GM12878 (cell line): ENCODE data around the gene BCCIP. TPM values are rescaled to one million over a fixed set of nuclear protein-coding genes. Genes with fewer than 3 reads are reported as not detected.
A peak's percentile ranks its signal among the peaks of the same experiment; 100 is the strongest.

Experiments used
- ATAC-seq: fragments of 200-7000 bp; cut with Tn5 transposase; 3 replicates; pipeline ENCODE4 v1.9.1; 2020; ENCODE audit warnings: mild to moderate bottlenecking, moderate library complexity
- BruUV-seq: library from RNA; stranded (reverse); fragments of 400-500 nt; replicated peaks from 2 replicates; lab custom pipeline; 2021; lab: Mats Ljungman, UMichigan
- CTCF ChIA-PET: fragments of 300-600 bp; sonication (Branson Sonifier 250); formaldehyde crosslinking; extraction: SDS; loops from one replicate; lab custom pipeline; 2021; ENCODE audit warnings: inconsistent platforms; lab: Yijun Ruan, JAX
- POLR2A ChIA-PET: fragments of 350-600 bp; formaldehyde crosslinking; extraction: SDS; loops from one replicate; lab custom pipeline; 2021; ENCODE audit warnings: inconsistent platforms; lab: Charles Lee
- RAD21 ChIA-PET: fragments of 300-600 bp; sonication (Branson Sonifier 250); formaldehyde crosslinking; loops from one replicate; lab custom pipeline; 2023; ENCODE audit warnings: antibody characterized with exemption; ENCODE audit not compliant: unreplicated experiment; lab: Charles Lee
- SMC1A ChIA-PET: fragments of 300-600 bp; sonication (Branson Sonifier 250); formaldehyde crosslinking; loops from one replicate; lab custom pipeline; 2023; ENCODE audit not compliant: unreplicated experiment, uncharacterized antibody; lab: Charles Lee
- DNase-seq: peaks from one replicate; pipeline ENCODE4 v3.0.0-alpha.2; 2011; ENCODE audit warnings: low read depth, low spot score
- FAIRE-seq: peaks from 3 replicates; lab custom pipeline; 2011; peaks lifted over from hg19 to GRCh38; lab: Jason Lieb, UNC
- H2AFZ ChIP-seq: 2 replicates; pipeline ENCODE4 v1.6.0; 2011; ENCODE audit warnings: low read depth, low read length, control low read depth; ENCODE audit not compliant: control insufficient read depth
- H3K27ac ChIP-seq: 2 replicates; pipeline ENCODE4 v1.5.1; 2011; ENCODE audit warnings: control low read depth; ENCODE audit not compliant: control insufficient read depth, insufficient read depth
- H3K27me3 ChIP-seq, 2 experiments: replicated peaks in 1 of 2; 2 replicates each; pipeline versions ENCODE4 v1.6.0 to v1.6.1; 2011; ENCODE audit warnings: low read length in 1 of 2; ENCODE audit not compliant: control insufficient read depth in 2 of 2, insufficient read depth in 2 of 2
- H3K36me3 ChIP-seq, 2 experiments: 2 replicates each; pipeline ENCODE4 v1.5.1; 2011; ENCODE audit warnings: low read length in 1 of 2; ENCODE audit not compliant: control insufficient read depth in 2 of 2, insufficient read depth in 2 of 2
- H3K4me1 ChIP-seq: 2 replicates; pipeline ENCODE4 v1.6.1; 2011; ENCODE audit warnings: mild to moderate bottlenecking, low read length, moderate library complexity, mixed read lengths; ENCODE audit not compliant: control insufficient read depth, insufficient read depth
- H3K4me2 ChIP-seq: 2 replicates; pipeline ENCODE4 v1.6.0; 2011; ENCODE audit warnings: control low read depth; ENCODE audit not compliant: control insufficient read depth, insufficient read depth
- H3K4me3 ChIP-seq: fragments of 200-600 bp; sonication (generic); 2 replicates; pipeline ENCODE4 v1.5.1; 2016
- H3K79me2 ChIP-seq: 2 replicates; pipeline ENCODE4 v1.6.0; 2011; ENCODE audit warnings: low read length; ENCODE audit not compliant: control insufficient read depth, insufficient read depth
- H3K9ac ChIP-seq: 2 replicates; pipeline ENCODE4 v1.8.0; 2011; ENCODE audit warnings: low read length, control low read depth, mixed read lengths; ENCODE audit not compliant: control insufficient read depth, insufficient read depth
- H3K9me3 ChIP-seq: replicated peaks from 3 replicates; pipeline ENCODE4 v1.5.1; 2011; ENCODE audit warnings: mild to moderate bottlenecking, low read length; ENCODE audit not compliant: control insufficient read depth, insufficient read depth
- H4K20me1 ChIP-seq: 2 replicates; pipeline ENCODE4 v1.6.0; 2011; ENCODE audit not compliant: control insufficient read depth, insufficient read depth
- BCL11A ChIP-seq: IDR thresholded peaks from 2 replicates; pipeline ENCODE4 v1.6.1; 2011; ENCODE audit warnings: low read depth, low read length
- BHLHE40 ChIP-seq, 2 experiments: fragments of 450-650 bp in 1 of 2; IDR thresholded peaks; 2 replicates each; pipeline ENCODE4 v1.6.1; 2011 to 2017; ENCODE audit warnings: low read depth in 2 of 2, borderline replicate concordance in 1 of 2, improper control_type of control experiment in 1 of 2, low read length in 1 of 2, mild to moderate bottlenecking in 1 of 2
- CBX5 ChIP-seq: sonication (generic); IDR thresholded peaks from 2 replicates; pipeline ENCODE4 v1.6.1; 2016; ENCODE audit warnings: low read depth, moderate library complexity, mild to moderate bottlenecking, inconsistent platforms
- CHD2 ChIP-seq: IDR thresholded peaks from 2 replicates; pipeline ENCODE4 v1.6.1; 2011; ENCODE audit warnings: low read depth, low read length, improper control_type of control experiment, borderline replicate concordance
- ELK1 ChIP-seq: IDR thresholded peaks from 2 replicates; pipeline ENCODE4 v1.6.1; 2012; ENCODE audit warnings: low read depth, low read length, improper control_type of control experiment
- EP300 ChIP-seq, 2 experiments: fragments of 150-350 bp in 1 of 2; IDR thresholded peaks; 2 replicates each; pipeline ENCODE4 v1.6.1; 2011 to 2012; ENCODE audit warnings: low read depth in 2 of 2, low read length in 2 of 2, borderline replicate concordance in 1 of 2, improper control_type of control experiment in 1 of 2, inconsistent platforms in 1 of 2; ENCODE audit not compliant: control insufficient read depth in 1 of 2
- LARP7 ChIP-seq: fragments of 450-650 bp; IDR thresholded peaks from 2 replicates; pipeline ENCODE4 v1.6.1; 2017; ENCODE audit warnings: mild to moderate bottlenecking
- MYB ChIP-seq: fragments of 150-350 bp; IDR thresholded peaks from 2 replicates; pipeline ENCODE4 v1.6.1; 2014; ENCODE audit warnings: mild to moderate bottlenecking, low read depth, low read length, borderline replicate concordance
- POLR2A ChIP-seq: IDR thresholded peaks from 2 replicates; pipeline ENCODE4 v1.6.1; 2011; ENCODE audit warnings: low read depth, mild to moderate bottlenecking, low read length
- RAD51 ChIP-seq: fragments of 450-650 bp; IDR thresholded peaks from 2 replicates; pipeline ENCODE4 v1.6.1; 2016; ENCODE audit warnings: moderate library complexity, mild to moderate bottlenecking, inconsistent platforms
- RELA ChIP-seq: fragments of 450-650 bp; IDR thresholded peaks from 2 replicates; pipeline ENCODE4 v1.8.0; 2014; ENCODE audit warnings: borderline replicate concordance; ENCODE audit not compliant: partially characterized antibody
- TCF7 ChIP-seq: IDR thresholded peaks from 2 replicates; pipeline ENCODE4 v1.6.1; 2014; ENCODE audit warnings: antibody characterized with exemption, borderline replicate concordance
- whole genome bisulfite sequencing: methylation state at CpG from one replicate; pipeline ENCODE4 v1.1.6; 2016; ENCODE audit warnings: low lambda C conversion rate; ENCODE audit not compliant: insufficient replicate concordance, insufficient coverage; ENCODE audit errors: missing lambda C conversion rate; 5-methylcytosine and 5-hydroxymethylcytosine counted together
- in situ Hi-C: fragments of 300-500 bp; cut with MboI; formaldehyde crosslinking; loops from 9 replicates; pipeline ENCODE4 v1.14.3; 2018; ENCODE audit warnings: mixed read lengths
- intact Hi-C: fragments of 100-400 bp; cut with micrococcal nuclease; formaldehyde crosslinking; loops from one replicate; pipeline ENCODE4 v1.14.2; 2022; ENCODE audit not compliant: unreplicated experiment
- polyA plus RNA-seq, 11 experiments: library from polyadenylated mRNA; depleted of rRNA in 4 of 11; unstranded in 6 of 11; stranded (reverse) in 5 of 11; fragments of >200 nt; fragmentation: Nextera tagmentation in 4 of 11; fragmentation: Illumina TruSeq in 1 of 11; extraction: Ambion mirVana in 4 of 11; extraction: Trizol in 1 of 11; gene quantifications; 1 replicate in 1 of 11; 2 replicates in 10 of 11; pipeline versions ENCODE4 v1.2.1 to v1.2.3, GENCODE V29; 2011 to 2016; ENCODE audit warnings: inconsistent platforms in 2 of 11, missing spikeins in 2 of 11, low read depth in 1 of 11
- total RNA-seq, 4 experiments: library from RNA; depleted of rRNA in 3 of 4; stranded (reverse); fragments of >200 nt in 3 of 4; fragmentation: Illumina TruSeq in 1 of 4; extraction: Trizol in 1 of 4; gene quantifications; 2 replicates each; pipeline versions ENCODE4 v1.2.1 to v1.2.3, GENCODE V29; 2013 to 2021

Gene BCCIP
- total and polyA plus RNA-seq, 10 of the 15 experiments (the other 5 are each of a cell fraction or from before 2014, with no cell fraction given): 61.2 to 225 (median 127) TPM

- intact Hi-C loops: no loop called here
- Histone ChIP-seq H3K9ac (no peak overlapping the region), H3K27me3 (no peaks in the 10 kb centered on the region), H3K27ac (no peak overlapping the region), H3K4me2 (no peak overlapping the region), H3K9me3 (no peaks in the 10 kb centered on the region), H2AFZ (no peak overlapping the region), H3K4me3 (no peak overlapping the region), H4K20me1 (no peaks in the 10 kb centered on the region)
- in situ Hi-C loops: no loop called here
- DNase-seq: no peak
- ChIA-PET CTCF (no interaction called here), RAD21 (no interaction called here), SMC1A (no interaction called here)
- 98% methylated on average over 11 of the region's 11 CpGs for WGBS
- no peak for ATAC-seq
- FAIRE-seq: no peak
- no peak for TF ChIP-seq RAD51
- TF ChIP-seq ELK1: no peak
- no peak for TF ChIP-seq RELA
- TF ChIP-seq, all 136 proteins: peak for 0
- Histone ChIP-seq H3K36me3 (peaks cover 0 to 2% of the 10 kb centered on the region in 2 experiments; a peak in 2 of 4 replicates), H3K79me2 (no peaks in the 10 kb centered on the region), H3K4me1 (no peaks in the 10 kb centered on the region)
- BruUV-seq: no TSS peak
- POLR2A ChIA-PET: no interaction called here
These were observed 22.3 kb downstream of the BCCIP start for GRCh38 chr10:125845617-125846016.

- Histone ChIP-seq H4K20me1 (no peaks in the 10 kb centered on the region), H3K27me3 (no peaks in the 10 kb centered on the region), H3K36me3 (peaks cover 0 to 2% of the 10 kb centered on the region in 2 experiments; a peak in 2 of 4 replicates), H3K4me3 (no peak overlapping the region), H3K79me2 (no peaks in the 10 kb centered on the region), H3K27ac (no peak overlapping the region), H3K9me3 (no peaks in the 10 kb centered on the region), H3K9ac (no peak overlapping the region), H3K4me2 (no peak overlapping the region), H3K4me1 (no peaks in the 10 kb centered on the region), H2AFZ (no peak overlapping the region)
- ChIA-PET SMC1A (no interaction called here), POLR2A (interaction anchor here (1.8 kb wide), 1 partner anchor 24 kb away, joined by 4 read pairs; the partner anchor contains the start of genes BCCIP and UROS), RAD21 (interaction anchor here (1.9 kb wide), 1 partner anchor 26 kb away, joined by 5 read pairs; no protein-coding TSS in a partner anchor), CTCF (interaction anchor here (0.9 to 3.0 kb wide), 3 partner anchors 22 to 62 kb away, joined by 3 to 11 read pairs (median 3); partner anchors contain the start of genes BCCIP and UROS)
- ATAC-seq (peak; percentile 85), FAIRE-seq (no peak), DNase-seq (no peak)
- no peak for TF ChIP-seq POLR2A
- no peak for TF ChIP-seq LARP7
- no peak for TF ChIP-seq RELA
- no peak for TF ChIP-seq CBX5
- no peak for TF ChIP-seq MYB
- no peak for TF ChIP-seq BCL11A
- no peak for TF ChIP-seq TCF7
- TF ChIP-seq CHD2: no peak
- no peak for TF ChIP-seq EP300 (IDR thresholded peaks at IDR 0.05; ENCODE audit: borderline replicate concordance in 1 of 2, control insufficient read depth in 1 of 2, low read depth in 2 of 2, low read length in 2 of 2)
- no peak for TF ChIP-seq BHLHE40 (IDR thresholded peaks at IDR 0.05; ENCODE audit: borderline replicate concordance in 1 of 2, low read depth in 2 of 2, low read length in 1 of 2)
- intact Hi-C loops: no loop called here
- in situ Hi-C loops: no loop called here
- no TSS peak for BruUV-seq
- WGBS: 79% methylated on average over 3 of the region's 3 CpGs
These were observed 23.5 kb downstream of the BCCIP start for GRCh38 chr10:125846894-125847293.
